ENCODE data around the gene DSG2.
"Not testable (repeated sequence)": the region's sequence is repeated elsewhere in the genome, so short reads cannot be mapped to it uniquely, and the experiment has no call there.

Gene DSG2

DNA sequence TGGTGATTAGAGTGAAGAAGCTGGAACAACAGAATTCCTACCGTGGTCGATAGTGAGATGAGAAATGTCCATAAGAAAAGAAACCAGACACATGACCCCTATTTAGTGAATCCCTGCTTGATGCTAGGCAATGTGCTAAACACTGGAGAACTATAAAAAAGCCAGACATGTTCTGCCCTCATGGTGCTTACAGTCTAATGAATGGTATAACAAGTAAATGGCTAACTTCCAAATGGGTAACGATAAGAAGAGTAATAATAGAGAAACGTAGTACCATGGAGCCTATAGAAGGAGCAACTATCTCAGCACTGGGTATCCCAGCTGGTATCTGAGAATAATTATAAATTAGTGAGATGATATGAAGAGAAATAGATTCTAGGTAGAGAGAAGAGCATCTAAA is 5.0 kb downstream of the DSG2 start:
- no peak for DNase-seq

GRCh38 chr18:31504455-31505147 is 6.6 kb downstream of the DSG2 start:
- DNase-seq = no peak

- DNase-seq = no peak
Measured at GRCh38 chr18:31505156-31505555, 7.2 kb downstream of the DSG2 start.

DNA sequence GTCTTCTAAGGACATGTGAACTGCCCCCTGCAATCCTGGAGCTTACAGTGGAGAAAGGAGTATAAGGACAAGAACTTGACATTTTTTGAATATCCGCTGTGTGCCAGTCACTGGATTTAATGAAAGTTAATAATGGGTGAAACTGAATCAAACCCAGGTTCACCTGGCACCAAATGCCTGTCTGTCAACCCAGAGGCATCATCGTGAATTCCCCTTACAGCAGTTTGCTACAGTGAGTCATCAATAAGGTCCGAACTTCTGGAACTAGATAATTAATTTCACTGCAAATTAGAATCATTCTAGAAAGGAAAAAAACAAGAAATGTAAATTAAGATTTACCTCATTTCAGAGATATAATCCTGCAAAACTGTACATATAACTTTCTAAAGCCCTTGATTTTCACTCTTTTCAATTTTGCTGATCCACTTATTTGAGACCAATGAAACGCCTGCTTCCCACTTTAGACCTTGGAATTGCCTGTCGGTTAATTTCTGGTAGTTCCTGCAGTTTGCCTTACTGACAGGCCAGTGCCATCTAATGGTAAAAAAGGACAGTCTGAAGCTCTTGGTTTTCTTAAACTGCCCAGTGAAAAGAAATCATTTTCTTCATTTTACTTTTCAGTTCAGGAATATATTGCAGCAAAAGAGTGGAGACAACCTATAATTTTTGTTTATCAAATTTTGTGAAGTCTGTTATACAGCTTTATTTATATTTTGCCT is 8.2 kb downstream of the DSG2 start:
- no peak for DNase-seq

GRCh38 chr18:31507124-31507523 is 9.1 kb downstream of the DSG2 start:
- not testable (repeated sequence) for DNase-seq

GRCh38 chr18:31508781-31509180 is 10.8 kb downstream of the DSG2 start:
- DNase-seq = no peak

DNA sequence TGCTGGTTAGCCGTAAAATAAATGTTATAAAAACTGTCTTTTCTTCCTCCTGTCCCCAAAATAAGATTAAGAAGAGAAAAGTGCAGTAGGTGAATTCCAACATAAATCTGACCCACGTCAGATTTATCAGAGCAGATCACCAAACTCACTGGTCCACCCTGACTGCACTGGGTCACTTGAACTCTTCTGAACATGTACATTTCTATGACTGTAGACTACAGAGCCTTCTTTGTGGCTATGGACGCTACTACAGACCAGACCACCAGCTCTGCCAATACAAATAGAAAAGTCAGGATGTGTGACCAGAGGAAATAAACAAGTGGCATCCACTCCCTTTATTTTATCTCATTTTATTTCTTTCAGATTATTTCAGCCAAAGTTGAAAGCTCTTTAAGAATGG is 11.6 kb downstream of the DSG2 start:
- no peak for DNase-seq

- DNase-seq = no peak
Measured at GRCh38 chr18:31510319-31510718, 12.3 kb downstream of the DSG2 start.

DNA sequence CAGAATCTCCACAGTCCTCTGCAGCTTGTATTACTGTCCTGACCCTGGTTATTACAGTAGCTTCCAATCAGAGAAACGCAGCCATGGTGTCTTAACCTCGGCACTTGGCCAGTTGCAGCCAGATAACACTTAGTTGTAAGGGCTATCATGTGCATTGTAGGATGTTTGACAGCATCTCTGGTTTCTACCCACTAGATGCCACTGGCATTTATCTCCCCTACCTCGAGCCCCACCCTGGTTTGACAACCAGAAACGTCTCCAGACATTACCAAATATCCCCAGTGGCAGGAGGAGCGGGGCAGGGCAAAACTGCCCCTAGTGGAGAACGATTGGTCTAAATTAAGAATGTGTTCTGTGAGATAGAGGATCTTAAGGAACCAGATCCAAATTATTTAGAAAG is 13.1 kb downstream of the DSG2 start:
- no peak for DNase-seq

GRCh38 chr18:31512203-31512764 is 14.3 kb downstream of the DSG2 start:
- DNase-seq = no peak

GRCh38 chr18:31513189-31513935 is 15.4 kb downstream of the DSG2 start:
- DNase-seq = no peak

GRCh38 chr18:31516437-31516836 is 18.5 kb downstream of the DSG2 start:
- DNase-seq = no peak

GRCh38 chr18:31526374-31526773 is 28.4 kb downstream of the DSG2 start:
- no peak for DNase-seq

DNA sequence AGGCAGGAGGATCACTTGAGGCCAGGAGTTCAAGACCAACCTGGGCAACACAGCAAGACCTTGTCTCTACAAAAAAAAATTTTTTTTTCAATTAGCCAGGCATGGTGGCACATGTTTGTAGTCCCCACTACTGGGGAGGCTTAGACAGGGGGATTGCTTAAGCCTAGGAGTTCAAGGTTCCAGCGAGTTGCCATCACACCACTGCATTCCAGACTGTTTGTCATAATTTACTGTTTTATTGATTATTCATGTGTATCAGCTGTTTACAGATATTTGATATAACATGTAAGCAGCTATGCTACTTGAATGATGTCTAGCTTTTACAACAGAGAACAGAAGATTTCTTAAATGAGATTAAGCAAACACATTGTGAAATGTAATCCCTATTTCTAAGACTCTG is 35.3 kb downstream of the DSG2 start:
- no peak for DNase-seq

DNA sequence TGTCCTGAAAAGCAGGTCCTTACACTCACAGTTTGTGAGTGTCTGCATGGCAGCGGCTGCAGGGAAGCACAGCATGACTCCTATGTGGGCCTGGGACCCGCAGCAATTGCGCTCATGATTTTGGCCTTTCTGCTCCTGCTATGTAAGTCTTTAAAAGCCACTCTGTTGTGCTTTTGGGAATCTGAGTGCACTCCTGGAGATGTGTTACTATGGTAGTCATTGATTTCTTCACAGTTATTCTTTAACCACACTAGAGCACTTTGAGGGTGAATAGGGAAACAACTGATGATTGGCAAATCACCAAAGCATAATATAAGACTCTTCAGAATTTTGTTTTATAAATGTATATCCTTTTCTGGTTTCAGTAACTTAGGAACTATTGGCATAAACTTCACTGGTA is 40.9 kb downstream of the DSG2 start:
- DNase-seq = no peak

- no peak for DNase-seq
Measured at GRCh38 chr18:31546476-31546875, 48.5 kb downstream of the DSG2 start.

DNA sequence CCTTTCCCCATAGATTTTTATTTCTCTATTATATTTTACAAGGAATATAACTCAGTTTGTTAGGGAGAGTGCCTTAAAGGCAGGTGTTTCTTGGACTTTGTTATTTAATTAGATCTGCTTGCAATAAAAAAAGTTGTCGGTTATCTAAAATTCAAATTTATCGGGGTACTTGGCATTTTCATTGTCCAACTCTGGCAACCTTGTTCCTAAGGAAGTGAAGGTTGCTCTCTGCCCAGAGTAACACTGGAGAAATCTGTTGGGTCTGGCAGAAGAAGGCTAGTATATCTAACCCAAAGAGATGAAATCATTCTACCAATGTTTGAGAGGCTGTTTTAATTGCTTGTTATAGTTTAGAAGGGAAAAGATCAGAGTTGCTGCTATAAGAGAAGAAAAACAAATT is 50.9 kb downstream of the DSG2 start:
- no peak for DNase-seq

DNA sequence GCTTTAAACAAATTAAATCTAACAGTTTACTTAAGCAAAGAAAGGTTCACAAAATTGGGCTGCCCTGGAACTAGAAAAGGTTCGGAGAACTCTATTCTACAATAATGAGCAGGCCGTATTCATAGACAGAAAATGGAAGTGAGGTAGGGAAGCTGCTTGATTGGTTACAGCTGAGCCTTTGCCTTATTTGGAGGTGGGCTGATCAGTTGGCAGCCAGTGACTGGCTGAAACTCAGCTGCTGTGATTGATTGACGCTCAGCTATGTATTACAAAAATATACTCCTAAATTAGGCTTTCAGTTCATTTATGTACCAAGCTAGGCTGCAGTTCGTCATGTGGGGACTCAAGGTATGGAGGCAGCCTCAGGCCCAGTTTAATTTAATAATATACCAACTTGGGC is 51.4 kb downstream of the DSG2 start:
- no peak for DNase-seq

GRCh38 chr18:31551883-31552282 is 53.9 kb downstream of the DSG2 start:
- no peak for DNase-seq

- DNase-seq = no peak
Measured at GRCh38 chr18:31553800-31554199, 55.8 kb downstream of the DSG2 start.

GRCh38 chr18:31554776-31555175 is 56.8 kb downstream of the DSG2 start:
- DNase-seq = no peak

GRCh38 chr18:31555971-31556747 is 58.2 kb downstream of the DSG2 start:
- DNase-seq = peak; percentile 72

- no peak for DNase-seq
Measured at GRCh38 chr18:31557446-31557845, 59.5 kb downstream of the DSG2 start.

Data from NCI-H748 treated with DMSO at 0.1 percent for 48 hours (cell line).